IMR-90 (cell line): ENCODE results near the gene DYRK3. TPM values are rescaled to one million over a fixed set of nuclear protein-coding genes. Genes with fewer than 3 reads are reported as not detected.

ENCODE experiments used
- ATAC-seq: fragments of 200-7000 bp; cut with Tn5 transposase; 2 replicates; pipeline ENCODE4 v1.9.1; 2020; ENCODE audit warnings: low read depth, mild to moderate bottlenecking, moderate library complexity
- BruUV-seq: library from RNA; stranded (reverse); fragments of 400-500 nt; replicated peaks from 2 replicates; lab custom pipeline; 2021; lab: Mats Ljungman, UMichigan
- CTCF ChIA-PET: fragments of 300-600 bp; formaldehyde crosslinking; extraction: SDS; loops from one replicate; lab custom pipeline; 2021; ENCODE audit warnings: antibody characterized with exemption; lab: Yijun Ruan, JAX
- POLR2A ChIA-PET: fragments of 300-600 bp; sonication (Branson Sonifier 250); formaldehyde crosslinking; loops from one replicate; lab custom pipeline; 2022; ENCODE audit warnings: antibody characterized with exemption; ENCODE audit not compliant: unreplicated experiment; lab: Charles Lee
- DNase-seq: peaks from one replicate; pipeline ENCODE4 v3.0.0; 2013
- H2AFZ ChIP-seq: replicated peaks from 2 replicates; pipeline ENCODE3; 2013; ENCODE audit warnings: low read length, mild to moderate bottlenecking; ENCODE audit not compliant: poor library complexity
- H2AK5ac ChIP-seq: 2 replicates; pipeline ENCODE4 v1.6.1; 2013; ENCODE audit warnings: low read depth, low read length, inconsistent platforms
- H2AK9ac ChIP-seq: replicated peaks from 2 replicates; pipeline ENCODE3; 2013; ENCODE audit warnings: mild to moderate bottlenecking, low read depth, low read length, moderate library complexity; ENCODE audit not compliant: poor library complexity
- H2BK120ac ChIP-seq: 2 replicates; pipeline ENCODE4 v1.6.1; 2013; ENCODE audit warnings: low read depth, low read length, inconsistent platforms
- H2BK15ac ChIP-seq: 3 replicates; pipeline ENCODE4 v1.6.1; 2013; ENCODE audit warnings: low read depth, low read length, inconsistent platforms
- H2BK20ac ChIP-seq: 2 replicates; pipeline ENCODE4 v1.6.1; 2013; ENCODE audit warnings: low read depth, mild to moderate bottlenecking, inconsistent platforms, low read length, moderate library complexity
- H2BK5ac ChIP-seq: 2 replicates; pipeline ENCODE4 v1.6.1; 2013; ENCODE audit warnings: mild to moderate bottlenecking, low read depth, low read length, inconsistent platforms; ENCODE audit not compliant: poor library complexity, severe bottlenecking
- H3K14ac ChIP-seq: replicated peaks from 2 replicates; pipeline ENCODE4 v1.6.1; 2013; ENCODE audit warnings: low read depth, low read length, inconsistent platforms
- H3K18ac ChIP-seq: 2 replicates; pipeline ENCODE4 v1.6.1; 2013; ENCODE audit warnings: low read depth, low read length, control low read depth
- H3K23ac ChIP-seq: 2 replicates; pipeline ENCODE4 v1.6.1; 2013; ENCODE audit warnings: low read depth, low read length, inconsistent platforms
- H3K27ac ChIP-seq: 2 replicates; pipeline ENCODE4 v1.5.1; 2013; ENCODE audit warnings: mild to moderate bottlenecking, control low read depth, low read length; ENCODE audit not compliant: insufficient read depth
- H3K27me3 ChIP-seq: 2 replicates; pipeline ENCODE4 v1.6.1; 2013; ENCODE audit warnings: low read length; ENCODE audit not compliant: control insufficient read depth, insufficient read depth
- H3K36me3 ChIP-seq: 2 replicates; pipeline ENCODE4 v1.6.1; 2013; ENCODE audit warnings: low read length, mixed read lengths; ENCODE audit not compliant: control insufficient read depth, insufficient read depth
- H3K4ac ChIP-seq: 2 replicates; pipeline ENCODE4 v1.6.1; 2013; ENCODE audit warnings: low read depth, low read length, inconsistent platforms
- H3K4me1 ChIP-seq: 2 replicates; pipeline ENCODE4 v1.6.1; 2013; ENCODE audit warnings: low read length, mixed read lengths; ENCODE audit not compliant: control insufficient read depth, insufficient read depth
- H3K4me2 ChIP-seq: 2 replicates; pipeline ENCODE4 v1.6.1; 2013; ENCODE audit warnings: low read depth, mild to moderate bottlenecking, control low read depth, low read length, moderate library complexity
- H3K4me3 ChIP-seq: 2 replicates; pipeline ENCODE4 v1.5.1; 2013; ENCODE audit warnings: low read depth, mild to moderate bottlenecking, control low read depth, low read length, moderate library complexity; ENCODE audit not compliant: insufficient read depth
- H3K56ac ChIP-seq: 2 replicates; pipeline ENCODE4 v1.6.1; 2013; ENCODE audit warnings: low read length, inconsistent platforms; ENCODE audit not compliant: insufficient read depth; ENCODE audit errors: extremely low read depth
- H3K79me1 ChIP-seq, 2 experiments: 2 replicates each; pipeline ENCODE4 v1.6.1; 2013; ENCODE audit warnings: low read length in 2 of 2, inconsistent platforms in 1 of 2, low read depth in 1 of 2
- H3K9ac ChIP-seq: 2 replicates; pipeline ENCODE4 v1.6.1; 2013; ENCODE audit warnings: low read depth, low read length, control low read depth
- H3K9me1 ChIP-seq: 2 replicates; pipeline ENCODE4 v1.6.1; 2013; ENCODE audit warnings: low read length, inconsistent platforms; ENCODE audit not compliant: insufficient read depth
- H3K9me3 ChIP-seq: 2 replicates; pipeline ENCODE4 v1.6.1; 2013; ENCODE audit warnings: low read length; ENCODE audit not compliant: control insufficient read depth, insufficient read depth
- H4K20me1 ChIP-seq: 2 replicates; pipeline ENCODE4 v1.6.1; 2013; ENCODE audit warnings: low read length, inconsistent platforms; ENCODE audit not compliant: insufficient read depth
- H4K5ac ChIP-seq: 2 replicates; pipeline ENCODE4 v1.6.1; 2013; ENCODE audit warnings: mild to moderate bottlenecking, low read depth, low read length, control low read depth
- H4K8ac ChIP-seq, 2 experiments: 2 replicates each; pipeline ENCODE4 v1.6.1; 2013; ENCODE audit warnings: low read depth in 2 of 2, low read length in 2 of 2, control low read depth in 1 of 2, inconsistent platforms in 1 of 2
- H4K91ac ChIP-seq: 2 replicates; pipeline ENCODE4 v1.6.1; 2013; ENCODE audit warnings: low read depth, low read length, inconsistent platforms; ENCODE audit not compliant: insufficient read depth
- BHLHE40 ChIP-seq: fragments of 150-350 bp; IDR thresholded peaks from 2 replicates; pipeline ENCODE4 v1.6.1; 2016; ENCODE audit warnings: mild to moderate bottlenecking, low read depth, low read length
- CEBPB ChIP-seq: IDR thresholded peaks from 2 replicates; pipeline ENCODE4 v1.6.1; 2012; ENCODE audit warnings: low read depth, low read length, improper control_type of control experiment
- ELK1 ChIP-seq: fragments of 150-350 bp; IDR thresholded peaks from 2 replicates; pipeline ENCODE4 v1.6.1; 2016; ENCODE audit warnings: low read depth, mild to moderate bottlenecking, low read length, moderate library complexity, borderline replicate concordance
- FOS ChIP-seq: fragments of 150-350 bp; IDR thresholded peaks from 2 replicates; pipeline ENCODE4 v1.6.1; 2016; ENCODE audit warnings: low read depth, low read length
- MAFK ChIP-seq: IDR thresholded peaks from 2 replicates; pipeline ENCODE4 v1.6.1; 2012; ENCODE audit warnings: low read depth, low read length, improper control_type of control experiment
- MXI1 ChIP-seq: IDR thresholded peaks from 2 replicates; pipeline ENCODE4 v1.6.1; 2012; ENCODE audit warnings: low read depth, mild to moderate bottlenecking, low read length, moderate library complexity, borderline replicate concordance
- RAD21 ChIP-seq: IDR thresholded peaks from 2 replicates; pipeline ENCODE4 v1.6.1; 2012; ENCODE audit warnings: low read length, improper control_type of control experiment
- RCOR1 ChIP-seq: IDR thresholded peaks from 2 replicates; pipeline ENCODE4 v1.6.1; 2012; ENCODE audit warnings: mild to moderate bottlenecking, low read length, improper control_type of control experiment; ENCODE audit not compliant: insufficient replicate concordance
- RFX5 ChIP-seq: IDR thresholded peaks from 2 replicates; pipeline ENCODE4 v1.8.0; 2012; ENCODE audit warnings: low read depth, mild to moderate bottlenecking, low read length, moderate library complexity
- WGBS, 2 experiments: methylation state at CpG; one replicate each; pipeline versions ENCODE4 v1.1.5 to v1.1.7; 2013; ENCODE audit warnings: missing lambda C conversion rate in 2 of 2; ENCODE audit not compliant: insufficient read length in 1 of 2; ENCODE audit errors: extremely low coverage in 2 of 2; 5-methylcytosine and 5-hydroxymethylcytosine counted together
- dilution Hi-C: fragments of 300-500 bp; cut with HindIII; formaldehyde crosslinking; loops from one replicate; pipeline ENCODE4 v1.14.3; 2018; ENCODE audit warnings: low sequenced_read_pairs; ENCODE audit not compliant: unreplicated experiment
- in situ Hi-C: fragments of 300-500 bp; cut with MboI; formaldehyde crosslinking; loops from 3 replicates; pipeline ENCODE4 v1.14.3; 2019; ENCODE audit warnings: low sequenced_read_pairs, inconsistent platforms, mixed read lengths
- intact Hi-C: fragments of 100-400 bp; cut with micrococcal nuclease; formaldehyde crosslinking; loops from 2 replicates; pipeline ENCODE4 v1.10.0; 2022
- polyA plus RNA-seq, 3 experiments: library from polyadenylated mRNA; depleted of rRNA; stranded (reverse); fragments of >200 nt; gene quantifications; 2 replicates each; pipeline ENCODE4 v1.2.3, GENCODE V29; 2012; ENCODE audit warnings: low replicate concordance in 1 of 3
- total RNA-seq: library from RNA; depleted of rRNA; stranded (reverse); fragments of >200 nt; gene quantifications from 2 replicates; pipeline ENCODE4 v1.2.3, GENCODE V29; 2012

Gene DYRK3
- total and polyA plus RNA-seq, 2 of the 4 experiments (the other 2 are of a cell fraction) = 5.5 to 22.0 TPM

DNA sequence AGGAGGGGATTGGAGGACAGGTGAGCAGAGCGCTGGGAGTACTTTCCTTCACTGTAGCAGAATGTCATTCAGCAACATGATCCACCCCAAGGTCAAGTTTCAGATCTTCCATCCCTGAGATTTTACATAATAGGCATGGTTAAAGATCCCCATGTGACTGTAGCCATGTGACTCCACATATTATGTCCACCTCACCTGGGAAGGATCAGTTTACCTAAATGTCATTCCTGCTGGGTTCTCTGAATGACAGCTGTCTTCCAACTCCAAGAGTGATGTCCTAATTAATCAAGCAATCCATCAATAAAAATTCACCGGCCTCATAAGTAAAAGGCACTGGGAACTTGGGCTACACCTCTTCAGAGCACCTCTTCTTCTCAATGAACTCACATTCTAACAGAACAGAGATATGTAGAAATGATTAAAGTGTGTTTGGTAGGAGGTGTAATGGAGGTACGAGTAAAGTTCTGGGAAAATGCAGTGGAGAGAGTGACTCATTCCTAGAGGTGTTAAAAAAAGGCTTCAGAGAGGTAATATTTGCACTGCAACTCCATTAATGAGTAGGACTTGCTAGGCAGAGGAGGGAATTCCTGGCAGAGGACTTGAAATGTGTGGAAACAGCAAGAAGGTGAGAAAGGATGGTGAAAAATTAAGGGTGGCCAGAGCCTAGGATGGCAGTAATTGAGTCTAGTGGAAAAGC lies 27.2 kb downstream of the DYRK3 start:
- Histone ChIP-seq H2AFZ (peak overlapping the region; percentile 8), H3K79me1 (no peaks in the 10 kb centered on the region), H3K4me3 (no peak overlapping the region), H3K27ac (no peak overlapping the region), H2AK9ac (no peak overlapping the region), H4K5ac (no peak overlapping the region), H2BK5ac (no peak overlapping the region), H2BK20ac (no peak overlapping the region), H2BK15ac (no peak overlapping the region), H3K4me1 (no peaks in the 10 kb centered on the region), H3K4me2 (no peak overlapping the region), H3K23ac (no peak overlapping the region), H4K8ac (no peak overlapping the region), H3K9me3 (no peaks in the 10 kb centered on the region), H2BK120ac (no peak overlapping the region), H2AK5ac (no peak overlapping the region), H3K18ac (no peak overlapping the region), H4K91ac (no peak overlapping the region), H3K9ac (no peak overlapping the region), H4K20me1 (peaks cover 3% of the 10 kb centered on the region; the same call in 1 of the 2 replicates), H3K36me3 (no peaks in the 10 kb centered on the region), H3K56ac (no peak overlapping the region), H3K27me3 (peaks cover 29% of the 10 kb centered on the region), H3K9me1 (no peaks in the 10 kb centered on the region), H3K14ac (no peak overlapping the region), H3K4ac (no peak overlapping the region)
- 38 to 100% methylated on average over 1 of the region's 3 CpGs for WGBS, 2 experiments
- DNase-seq (no peak), ATAC-seq (no peak)
- in situ Hi-C loops (loop anchor here (5.0 to 10.0 kb wide), 2 partner anchors 35 to 178 kb away; no protein-coding TSS in a partner anchor), dilution Hi-C loops (no loop called here), intact Hi-C loops (no loop called here)
- TF ChIP-seq MAFK (no peak), RFX5 (no peak), BHLHE40 (no peak), RCOR1 (no peak), MXI1 (no peak), RAD21 (no peak), CEBPB (no peak), FOS (no peak), ELK1 (no peak)
- ChIA-PET POLR2A (interaction anchor here (0.6 kb wide), 1 partner anchor 249 kb away, joined by 9 read pairs; no protein-coding TSS in a partner anchor), CTCF (interaction anchor here (2.3 kb wide), 1 partner anchor 31 kb away, joined by 25 read pairs; no protein-coding TSS in a partner anchor)
- BruUV-seq = no TSS peak
